Measurements from ENCODE around the gene MTOR. TPM values are rescaled to one million over a fixed set of nuclear protein-coding genes. Genes with fewer than 3 reads are reported as not detected.

Gene MTOR
- polyA plus RNA-seq, 1 of the 3 experiments (the other 2 are of a cell fraction), result 20.9 TPM

GRCh38 chr1:11215381-11216005, 46.9 kb downstream of the MTOR start:
- Histone ChIP-seq H3K9me2 (no peaks in the 10 kb centered on the region), H3K4me3 (ENCODE audit: low read depth in 2 of 2, low read length in 1 of 2) (no peak overlapping the region), H2AFZ (ENCODE audit: low read depth) (no peak overlapping the region), H3F3A (replicated peaks; ENCODE audit: insufficient read depth) (no peaks in the 10 kb centered on the region), H4K20me1 (ENCODE audit: insufficient read depth) (no peaks in the 10 kb centered on the region), H3K79me2 (ENCODE audit: insufficient read depth) (no peaks in the 10 kb centered on the region), H3K27ac (ENCODE audit: low read depth in 2 of 2, low read length in 1 of 2) (no peak overlapping the region), H3K27me3 (ENCODE audit: insufficient read depth) (no peaks in the 10 kb centered on the region), H3K4me2 (no peak overlapping the region), H3K9me3 (no peaks in the 10 kb centered on the region), H3K36me3 (replicated peaks in 1 of 2; ENCODE audit: control insufficient read depth in 1 of 2, insufficient read depth in 2 of 2, low read length in 1 of 2) (peaks cover 61 to 74% of the 10 kb centered on the region in 2 experiments), H3K4me1 (ENCODE audit: control insufficient read depth in 1 of 2, insufficient read depth in 2 of 2, low read depth in 1 of 2, low read length in 1 of 2) (no peaks in the 10 kb centered on the region), H3K9ac (no peak overlapping the region)
- no peak for DNase-seq
- TF ChIP-seq SMC3 (IDR thresholded peaks at IDR 0.05; ENCODE audit: low read depth, low read length) (no peak), YY1 (IDR thresholded peaks at IDR 0.05; ENCODE audit: low read depth) (no peak), POLR2AphosphoS5 (IDR thresholded peaks at IDR 0.05; ENCODE audit: low read depth, low read length) (no peak), EZH2phosphoT487 (IDR thresholded peaks at IDR 0.05; ENCODE audit: borderline replicate concordance, low read depth) (no peak), FOXJ3 (CRISPR knock-in tag; IDR thresholded peaks at IDR 0.05) (no peak), REST (IDR thresholded peaks at IDR 0.05; ENCODE audit: low read depth, low read length) (no peak), RFX5 (IDR thresholded peaks at IDR 0.05; ENCODE audit: low read length) (no peak), NFIC (IDR thresholded peaks at IDR 0.05; ENCODE audit: borderline replicate concordance) (no peak), MXI1 (IDR thresholded peaks at IDR 0.05; ENCODE audit: low read depth, low read length) (no peak)
- TF ChIP-seq, protein P1, sequence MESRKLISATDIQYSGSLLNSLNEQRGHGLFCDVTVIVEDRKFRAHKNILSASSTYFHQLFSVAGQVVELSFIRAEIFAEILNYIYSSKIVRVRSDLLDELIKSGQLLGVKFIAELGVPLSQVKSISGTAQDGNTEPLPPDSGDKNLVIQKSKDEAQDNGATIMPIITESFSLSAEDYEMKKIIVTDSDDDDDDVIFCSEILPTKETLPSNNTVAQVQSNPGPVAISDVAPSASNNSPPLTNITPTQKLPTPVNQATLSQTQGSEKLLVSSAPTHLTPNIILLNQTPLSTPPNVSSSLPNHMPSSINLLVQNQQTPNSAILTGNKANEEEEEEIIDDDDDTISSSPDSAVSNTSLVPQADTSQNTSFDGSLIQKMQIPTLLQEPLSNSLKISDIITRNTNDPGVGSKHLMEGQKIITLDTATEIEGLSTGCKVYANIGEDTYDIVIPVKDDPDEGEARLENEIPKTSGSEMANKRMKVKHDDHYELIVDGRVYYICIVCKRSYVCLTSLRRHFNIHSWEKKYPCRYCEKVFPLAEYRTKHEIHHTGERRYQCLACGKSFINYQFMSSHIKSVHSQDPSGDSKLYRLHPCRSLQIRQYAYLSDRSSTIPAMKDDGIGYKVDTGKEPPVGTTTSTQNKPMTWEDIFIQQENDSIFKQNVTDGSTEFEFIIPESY (IDR thresholded peaks at IDR 0.05; ENCODE audit: borderline replicate concordance, low read depth), result no peak
- ChIA-PET POLR2A (no interaction called here), CTCF (interaction anchor here (0.7 to 2.3 kb wide), 4 partner anchors 19 to 428 kb away, joined by 3 to 8 read pairs (median 4); no protein-coding TSS in a partner anchor)
- 100% methylated on average over 2 of the region's 2 CpGs for WGBS (ENCODE audit: low lambda C conversion rate)
